Mesenchymal stem cell (in vitro differentiated cells and primary cell): ENCODE measurements around the gene COL1A1.

ENCODE experiments used
- DNase-seq: peaks from one replicate; pipeline ENCODE4 v3.0.0-alpha.2; 2013
- H2AFZ ChIP-seq: one replicate; pipeline ENCODE4 v1.6.1; 2013; ENCODE audit warnings: low read depth, mild to moderate bottlenecking, control low read depth, inconsistent platforms, low read length, moderate library complexity
- H2AK5ac ChIP-seq: 2 replicates; pipeline ENCODE4 v1.6.1; 2013; ENCODE audit warnings: low read length, moderate library complexity, mild to moderate bottlenecking, inconsistent platforms; ENCODE audit not compliant: severe bottlenecking
- H2BK120ac ChIP-seq: one replicate; pipeline ENCODE4 v1.6.1; 2013; ENCODE audit warnings: low read depth, mild to moderate bottlenecking, inconsistent platforms, low read length, moderate library complexity
- H2BK12ac ChIP-seq, 2 experiments: one replicate each; pipeline ENCODE4 v1.6.1; 2013; ENCODE audit warnings: inconsistent platforms in 2 of 2, low read length in 2 of 2, mild to moderate bottlenecking in 2 of 2, moderate library complexity in 2 of 2, control low read depth in 1 of 2
- H2BK15ac ChIP-seq: one replicate; pipeline ENCODE4 v1.6.1; 2013; ENCODE audit warnings: mild to moderate bottlenecking, low read depth, inconsistent platforms; ENCODE audit not compliant: poor library complexity, severe bottlenecking
- H2BK5ac ChIP-seq: 2 replicates; pipeline ENCODE4 v1.6.1; 2013; ENCODE audit warnings: low read depth, mild to moderate bottlenecking, low read length, control low read depth, inconsistent platforms; ENCODE audit not compliant: poor library complexity, severe bottlenecking
- H3K14ac ChIP-seq, 2 experiments: one replicate each; pipeline ENCODE4 v1.6.1; 2013; ENCODE audit warnings: inconsistent platforms in 2 of 2, low read length in 2 of 2, control low read depth in 1 of 2, mild to moderate bottlenecking in 1 of 2, moderate library complexity in 1 of 2
- H3K18ac ChIP-seq, 2 experiments: one replicate each; pipeline ENCODE4 v1.6.1; 2013; ENCODE audit warnings: inconsistent platforms in 2 of 2, low read length in 2 of 2, control low read depth in 1 of 2, low read depth in 1 of 2, mild to moderate bottlenecking in 1 of 2
- H3K23ac ChIP-seq, 2 experiments: one replicate each; pipeline ENCODE4 v1.6.1; 2013; ENCODE audit warnings: inconsistent platforms in 2 of 2, low read length in 2 of 2, mild to moderate bottlenecking in 2 of 2, moderate library complexity in 2 of 2, control low read depth in 1 of 2
- H3K27ac ChIP-seq: 2 replicates; pipeline ENCODE4 v1.5.1; 2013; ENCODE audit warnings: mild to moderate bottlenecking, moderate library complexity, low read length, control low read depth, inconsistent platforms; ENCODE audit not compliant: poor library complexity, severe bottlenecking
- H3K27me3 ChIP-seq, 2 experiments: 2 replicates each; pipeline versions ENCODE4 v1.6.1 to v1.7.0; 2013; ENCODE audit warnings: low read length in 2 of 2, mild to moderate bottlenecking in 2 of 2, moderate library complexity in 2 of 2, control low read depth in 1 of 2, inconsistent platforms in 1 of 2; ENCODE audit not compliant: control insufficient read depth in 1 of 2, insufficient read depth in 1 of 2
- H3K36me3 ChIP-seq, 2 experiments: 2 replicates each; pipeline versions ENCODE4 v1.6.1 to v1.7.0; 2013; ENCODE audit warnings: low read length in 2 of 2, control low read depth in 1 of 2, inconsistent platforms in 1 of 2, low read depth in 1 of 2, mild to moderate bottlenecking in 1 of 2; ENCODE audit not compliant: insufficient read depth in 2 of 2, control insufficient read depth in 1 of 2
- H3K4ac ChIP-seq, 2 experiments: one replicate each; pipeline ENCODE4 v1.6.1; 2013; ENCODE audit warnings: inconsistent platforms in 2 of 2, low read length in 2 of 2, mild to moderate bottlenecking in 2 of 2, moderate library complexity in 2 of 2, control low read depth in 1 of 2, low read depth in 1 of 2
- H3K4me1 ChIP-seq: 2 replicates; pipeline ENCODE4 v1.6.1; 2013; ENCODE audit warnings: low read depth, low read length, control low read depth; ENCODE audit not compliant: control insufficient read depth, insufficient read depth
- H3K4me2 ChIP-seq: 2 replicates; pipeline ENCODE4 v1.6.1; 2013; ENCODE audit warnings: low read length, mild to moderate bottlenecking, inconsistent platforms; ENCODE audit not compliant: poor library complexity, severe bottlenecking
- H3K4me3 ChIP-seq, 2 experiments: 2 replicates each; pipeline versions ENCODE4 v1.5.1 to v1.7.0; 2013; ENCODE audit warnings: low read length in 2 of 2, mild to moderate bottlenecking in 2 of 2, control low read depth in 1 of 2, low read depth in 1 of 2; ENCODE audit not compliant: insufficient read depth in 1 of 2
- H3K79me1 ChIP-seq: replicated peaks from 2 replicates; pipeline ENCODE4 v1.6.1; 2013; ENCODE audit warnings: mild to moderate bottlenecking, control low read depth, low read length, inconsistent platforms; ENCODE audit not compliant: poor library complexity, severe bottlenecking
- H3K9ac ChIP-seq: 2 replicates; pipeline ENCODE4 v1.7.0; 2013; ENCODE audit warnings: mild to moderate bottlenecking, low read length, moderate library complexity
- H3K9me3 ChIP-seq: 2 replicates; pipeline ENCODE4 v1.7.0; 2013; ENCODE audit warnings: mild to moderate bottlenecking, low read length; ENCODE audit not compliant: control insufficient read depth
- H4K8ac ChIP-seq: one replicate; pipeline ENCODE4 v1.6.1; 2013; ENCODE audit warnings: inconsistent platforms, mild to moderate bottlenecking, low read length, moderate library complexity
- H4K91ac ChIP-seq: one replicate; pipeline ENCODE4 v1.6.1; 2013; ENCODE audit warnings: mild to moderate bottlenecking, low read length, inconsistent platforms
- WGBS: methylation state at CpG from one replicate; pipeline ENCODE4 v1.1.7; 2013; ENCODE audit warnings: mixed read lengths; 5-methylcytosine and 5-hydroxymethylcytosine counted together

Gene COL1A1

DNA sequence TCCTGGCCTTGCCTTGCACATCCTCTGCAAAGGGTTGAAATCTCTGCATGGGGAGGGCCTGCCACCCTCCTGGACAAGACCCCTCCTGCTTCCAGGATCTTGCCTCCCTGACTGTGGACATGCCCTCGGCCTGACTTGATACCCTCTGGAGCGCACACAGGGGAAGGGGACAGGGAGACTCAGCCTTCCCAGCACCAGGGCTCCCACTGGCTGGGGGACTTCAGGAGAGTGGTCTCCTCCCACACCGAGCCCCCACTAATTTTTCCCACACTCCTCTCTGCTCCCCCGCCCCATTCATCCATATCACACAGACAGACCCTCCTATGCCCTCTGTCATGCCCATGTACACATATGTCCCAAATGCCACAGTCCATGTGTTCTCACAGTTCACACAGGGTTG is 21.3 kb downstream of the COL1A1 start:
- no peak overlapping the region for H4K91ac ChIP-seq
- no peak overlapping the region for H2AFZ ChIP-seq
- peaks cover 15 to 40% of the 10 kb centered on the region in 2 experiments for H3K36me3 ChIP-seq
- no peak overlapping the region for H4K8ac ChIP-seq
- H2AK5ac ChIP-seq: peak overlapping the region; percentile 40
- H3K4me1 ChIP-seq: peaks cover 58% of the 10 kb centered on the region
- no peak overlapping the region for H2BK5ac ChIP-seq
- H2BK120ac ChIP-seq: no peak overlapping the region
- H3K23ac ChIP-seq: no peak overlapping the region
- no peak for DNase-seq
- H3K14ac ChIP-seq: no peak overlapping the region
- WGBS: 93% methylated on average over 4 of the region's 4 CpGs
- H2BK12ac ChIP-seq: peak overlapping the region in 1 of 2 experiments; percentile 16
- H2BK15ac ChIP-seq: no peak overlapping the region
- no peak overlapping the region for H3K4me3 ChIP-seq
- peak overlapping the region in 1 of 2 experiments; percentile 25 for H3K18ac ChIP-seq
- H3K9me3 ChIP-seq: no peaks in the 10 kb centered on the region
- no peaks in the 10 kb centered on the region for H3K79me1 ChIP-seq
- no peak overlapping the region for H3K4me2 ChIP-seq
- H3K27me3 ChIP-seq: no peaks in the 10 kb centered on the region
- no peak overlapping the region for H3K9ac ChIP-seq
- peak overlapping the region; percentile 21 for H3K27ac ChIP-seq
- H3K4ac ChIP-seq: no peak overlapping the region

GRCh38 chr17:50177983-50178834 is 23.2 kb downstream of the COL1A1 start:
- Histone ChIP-seq H3K14ac (peak overlapping the region in 1 of 2 experiments; percentile 90), H3K18ac (peak overlapping the region; percentile 85 to 91), H3K4me3 (peak overlapping the region in 1 of 2 experiments; percentile 55), H3K27me3 (no peaks in the 10 kb centered on the region), H3K4ac (peak overlapping the region; percentile 0 to 64), H4K91ac (peak overlapping the region; percentile 73), H3K4me2 (no peak overlapping the region), H2BK15ac (peak overlapping the region; percentile 31), H2BK120ac (peak overlapping the region; percentile 54), H4K8ac (peak overlapping the region; percentile 66), H2BK5ac (peak overlapping the region; percentile 46), H3K79me1 (peaks cover 1% of the 10 kb centered on the region), H3K9ac (peak overlapping the region; percentile 68), H3K27ac (peak overlapping the region; percentile 95), H3K36me3 (peaks cover 0 to 26% of the 10 kb centered on the region in 2 experiments), H3K23ac (no peak overlapping the region), H2AK5ac (peak overlapping the region; percentile 60), H2BK12ac (peak overlapping the region; percentile 79 to 94), H3K4me1 (peaks cover 58% of the 10 kb centered on the region), H2AFZ (peak overlapping the region; percentile 21), H3K9me3 (no peaks in the 10 kb centered on the region)
- DNase-seq: peak; percentile 99
- 3% methylated on average over 22 of the region's 22 CpGs for WGBS

- Histone ChIP-seq H3K9ac (peak overlapping the region; percentile 68), H3K4me2 (no peak overlapping the region), H3K27me3 (no peaks in the 10 kb centered on the region), H2BK12ac (peak overlapping the region; percentile 63 to 94), H3K4me3 (no peak overlapping the region), H3K18ac (peak overlapping the region; percentile 85 to 91), H2AFZ (no peak overlapping the region), H3K23ac (no peak overlapping the region), H3K79me1 (peaks cover 1% of the 10 kb centered on the region), H3K4me1 (peaks cover 60% of the 10 kb centered on the region), H3K36me3 (peaks cover 0 to 22% of the 10 kb centered on the region in 2 experiments), H3K14ac (peak overlapping the region in 1 of 2 experiments; percentile 90), H2BK120ac (peak overlapping the region; percentile 3), H2AK5ac (peak overlapping the region; percentile 59), H3K27ac (peak overlapping the region; percentile 95), H3K4ac (peak overlapping the region; percentile 7 to 64), H3K9me3 (no peaks in the 10 kb centered on the region), H2BK15ac (peak overlapping the region; percentile 31), H2BK5ac (peak overlapping the region; percentile 46), H4K91ac (peak overlapping the region; percentile 65), H4K8ac (peak overlapping the region; percentile 30)
- no peak for DNase-seq
- 91% methylated on average over 10 of the region's 10 CpGs for WGBS
Measured at GRCh38 chr17:50177476-50177875, 24.0 kb downstream of the COL1A1 start.
